Measurements from ENCODE around the gene ZNF385B. TPM values are rescaled to one million over a fixed set of nuclear protein-coding genes. Genes with fewer than 3 reads are reported as not detected.

ZNF385B gene
- total RNA-seq, 1 donor from 2014 or later = 18.4 TPM

GRCh38 chr2:179622635-179623300 lies 238.6 kb downstream of the ZNF385B start:
- DNase-seq = no peak

GRCh38 chr2:179622112-179622511 lies 239.3 kb downstream of the ZNF385B start:
- DNase-seq = no peak

- DNase-seq = no peak
Measured at GRCh38 chr2:179619947-179620467, 241.4 kb downstream of the ZNF385B start.

GRCh38 chr2:179614121-179614520 lies 247.3 kb downstream of the ZNF385B start:
- no peak for DNase-seq

GRCh38 chr2:179613701-179614100 lies 247.7 kb downstream of the ZNF385B start:
- no peak for DNase-seq

GRCh38 chr2:179613299-179613651 lies 248.1 kb downstream of the ZNF385B start:
- DNase-seq = no peak

- DNase-seq = no peak
Measured at GRCh38 chr2:179612591-179613298, 248.7 kb downstream of the ZNF385B start.

- no peak for DNase-seq
Measured at GRCh38 chr2:179612108-179612507, 249.3 kb downstream of the ZNF385B start.

- DNase-seq = no peak
Measured at GRCh38 chr2:179606141-179606540, 255.3 kb downstream of the ZNF385B start.

- no peak for DNase-seq
Measured at GRCh38 chr2:179605341-179605740, 256.1 kb downstream of the ZNF385B start.

- DNase-seq = no peak
Measured at GRCh38 chr2:179604598-179604997, 256.8 kb downstream of the ZNF385B start.

GRCh38 chr2:179602452-179602851 lies 259.0 kb downstream of the ZNF385B start:
- no peak for DNase-seq

GRCh38 chr2:179596018-179596417 lies 265.4 kb downstream of the ZNF385B start:
- DNase-seq = no peak

- DNase-seq = no peak
Measured at GRCh38 chr2:179595284-179595683, 266.1 kb downstream of the ZNF385B start.

GRCh38 chr2:179594268-179595112 lies 266.9 kb downstream of the ZNF385B start:
- DNase-seq = no peak

- DNase-seq = no peak
Measured at GRCh38 chr2:179593323-179593722, 268.1 kb downstream of the ZNF385B start.

- DNase-seq = no peak
Measured at GRCh38 chr2:179592167-179592936, 269.1 kb downstream of the ZNF385B start.

- no peak for DNase-seq
Measured at GRCh38 chr2:179591690-179592089, 269.7 kb downstream of the ZNF385B start.

GRCh38 chr2:179588486-179589145 lies 272.8 kb downstream of the ZNF385B start:
- DNase-seq = no peak

- DNase-seq = no peak
Measured at GRCh38 chr2:179584760-179585159, 276.7 kb downstream of the ZNF385B start.

GRCh38 chr2:179581605-179582004 lies 279.8 kb downstream of the ZNF385B start:
- no peak for DNase-seq

Measured in occipital lobe (tissue), 2 donors.